ENCODE measurements around the gene CCT6A.
"Not testable (repeated sequence)": the region's sequence is repeated elsewhere in the genome, so short reads cannot be mapped to it uniquely, and the experiment has no call there.

Gene CCT6A, protein sequence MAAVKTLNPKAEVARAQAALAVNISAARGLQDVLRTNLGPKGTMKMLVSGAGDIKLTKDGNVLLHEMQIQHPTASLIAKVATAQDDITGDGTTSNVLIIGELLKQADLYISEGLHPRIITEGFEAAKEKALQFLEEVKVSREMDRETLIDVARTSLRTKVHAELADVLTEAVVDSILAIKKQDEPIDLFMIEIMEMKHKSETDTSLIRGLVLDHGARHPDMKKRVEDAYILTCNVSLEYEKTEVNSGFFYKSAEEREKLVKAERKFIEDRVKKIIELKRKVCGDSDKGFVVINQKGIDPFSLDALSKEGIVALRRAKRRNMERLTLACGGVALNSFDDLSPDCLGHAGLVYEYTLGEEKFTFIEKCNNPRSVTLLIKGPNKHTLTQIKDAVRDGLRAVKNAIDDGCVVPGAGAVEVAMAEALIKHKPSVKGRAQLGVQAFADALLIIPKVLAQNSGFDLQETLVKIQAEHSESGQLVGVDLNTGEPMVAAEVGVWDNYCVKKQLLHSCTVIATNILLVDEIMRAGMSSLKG

GRCh38 chr7:56051339-56052191, at the start of gene CCT6A, which contains the start of gene PSPH:
CCT6A (plus strand) TSS chr7:56051765; CDS start chr7:56051849, 84 bp downstream.
PSPH (minus strand) TSS chr7:56051444; CDS start chr7:56021212, 30,232 bp downstream.
- DNase-seq: peak; percentile 93

DNA sequence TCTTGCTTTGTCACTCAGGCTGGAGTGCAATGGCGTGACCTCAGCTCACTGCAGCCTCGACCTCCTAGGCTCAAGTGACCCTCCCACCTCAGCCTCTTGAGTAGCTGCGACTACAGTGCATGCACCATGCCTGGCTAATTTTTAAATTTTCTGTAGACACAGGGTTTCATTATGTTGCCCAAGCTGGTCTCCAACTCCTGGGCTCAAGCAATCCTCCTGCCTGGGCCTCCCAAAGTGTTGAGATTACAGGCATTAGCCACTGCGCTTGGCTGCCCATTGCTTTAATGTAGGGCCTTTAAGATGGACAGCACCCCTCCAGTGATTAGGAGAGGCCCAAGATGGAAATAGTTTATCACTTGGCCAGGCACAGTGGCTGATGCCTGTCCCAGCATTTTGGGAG, 47.8 kb upstream of the CCT6A start:
- no peak for DNase-seq

GRCh38 chr7:56007167-56007652, 44.4 kb upstream of the CCT6A start:
- DNase-seq: no peak

- DNase-seq: no peak
These were observed 43.7 kb upstream of the CCT6A start for GRCh38 chr7:56007891-56008290.

- no peak for DNase-seq
These were observed 41.9 kb upstream of the CCT6A start for GRCh38 chr7:56009695-56010094.

DNA sequence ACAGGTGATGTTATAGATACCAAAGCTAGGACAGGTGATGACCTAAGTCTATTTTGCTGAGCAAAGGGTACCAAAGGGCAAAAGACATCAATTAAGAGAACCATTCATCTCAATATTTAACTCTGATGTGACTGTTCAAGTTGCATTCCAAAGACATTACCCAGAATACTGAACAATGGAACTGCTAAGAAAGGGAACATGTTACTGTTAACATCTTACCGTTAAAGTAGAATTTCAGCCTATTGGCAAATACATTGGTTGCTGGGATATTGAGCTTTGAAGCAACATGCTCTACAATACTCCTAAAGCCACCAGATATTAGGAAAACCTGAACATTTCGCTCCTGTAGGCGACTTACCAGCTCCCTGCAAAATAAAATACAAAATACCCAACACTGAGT, 34.5 kb upstream of the CCT6A start:
- not testable (repeated sequence) for DNase-seq

- DNase-seq: no peak
These were observed 32.1 kb upstream of the CCT6A start for GRCh38 chr7:56019501-56019900.

GRCh38 chr7:56023500-56023899, 28.1 kb upstream of the CCT6A start:
- DNase-seq: no peak

- no peak for DNase-seq
These were observed 25.0 kb upstream of the CCT6A start for GRCh38 chr7:56026538-56026937.

GRCh38 chr7:56028942-56029630, 22.5 kb upstream of the CCT6A start:
- DNase-seq: no peak

DNA sequence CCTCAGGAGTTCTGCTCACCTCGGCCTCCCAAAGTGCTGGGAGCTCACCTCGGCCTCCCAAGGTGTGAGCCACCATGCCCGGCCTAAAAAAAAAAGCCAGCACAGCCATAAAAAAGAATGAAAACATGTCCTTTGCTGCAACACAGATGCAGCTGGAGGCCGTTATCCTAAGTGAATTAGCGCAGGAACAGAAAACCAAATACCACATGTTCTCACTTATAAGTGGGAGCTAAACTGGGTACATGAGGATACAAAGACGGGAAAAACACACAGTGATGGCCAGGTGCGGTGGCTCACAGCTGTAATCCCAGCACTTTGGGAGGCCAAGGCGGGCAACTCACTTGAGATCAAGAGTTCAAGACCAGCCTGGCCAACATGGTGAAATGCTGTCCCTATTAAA, 21.2 kb upstream of the CCT6A start:
- no peak for DNase-seq

DNA sequence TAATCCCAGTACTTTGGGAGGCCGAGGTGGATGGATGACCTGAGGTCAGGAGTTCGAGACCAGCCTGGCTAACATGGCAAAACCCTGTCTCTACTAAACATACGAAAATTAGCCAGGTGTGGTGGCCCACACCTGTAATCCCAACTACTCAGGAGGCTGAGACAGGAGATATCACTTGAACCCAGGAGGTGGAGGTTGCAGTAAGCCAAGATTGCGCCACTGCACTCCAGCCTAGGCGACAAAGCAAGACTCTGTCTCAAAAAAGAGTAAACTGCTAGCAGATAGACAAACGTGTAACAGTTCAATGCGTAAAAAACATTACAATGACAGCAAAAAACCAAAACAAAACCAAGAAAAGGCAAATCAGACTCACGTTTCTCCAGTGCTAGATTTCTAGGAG, 20.0 kb upstream of the CCT6A start:
- not testable (repeated sequence) for DNase-seq

- not testable (repeated sequence) for DNase-seq
These were observed 19.0 kb upstream of the CCT6A start for GRCh38 chr7:56032578-56032977.

- peak; percentile 76 for DNase-seq
These were observed 17.7 kb upstream of the CCT6A start for GRCh38 chr7:56033671-56034432.

GRCh38 chr7:56040730-56041129, 10.8 kb upstream of the CCT6A start:
- DNase-seq: no peak

DNA sequence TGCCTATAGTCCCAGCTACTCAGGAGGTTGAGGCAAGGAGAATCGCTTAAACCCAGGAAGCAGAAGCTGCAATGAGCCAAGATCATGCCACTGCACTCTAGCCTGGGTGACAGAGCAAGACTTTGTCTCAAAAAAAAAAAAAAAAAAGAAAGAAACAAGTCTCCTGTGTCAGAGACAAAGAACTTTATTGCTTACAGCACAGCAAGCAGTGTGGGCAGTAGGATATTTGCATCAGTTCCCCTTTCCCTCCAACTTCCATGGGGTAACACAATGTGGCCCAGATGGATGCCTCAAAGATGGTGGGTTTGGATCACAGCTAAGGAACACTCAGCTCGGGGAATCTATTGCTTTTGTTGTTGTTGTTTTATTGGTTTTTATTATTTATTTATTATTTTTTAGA, 5.8 kb upstream of the CCT6A start:
- DNase-seq: not testable (repeated sequence)

DNA sequence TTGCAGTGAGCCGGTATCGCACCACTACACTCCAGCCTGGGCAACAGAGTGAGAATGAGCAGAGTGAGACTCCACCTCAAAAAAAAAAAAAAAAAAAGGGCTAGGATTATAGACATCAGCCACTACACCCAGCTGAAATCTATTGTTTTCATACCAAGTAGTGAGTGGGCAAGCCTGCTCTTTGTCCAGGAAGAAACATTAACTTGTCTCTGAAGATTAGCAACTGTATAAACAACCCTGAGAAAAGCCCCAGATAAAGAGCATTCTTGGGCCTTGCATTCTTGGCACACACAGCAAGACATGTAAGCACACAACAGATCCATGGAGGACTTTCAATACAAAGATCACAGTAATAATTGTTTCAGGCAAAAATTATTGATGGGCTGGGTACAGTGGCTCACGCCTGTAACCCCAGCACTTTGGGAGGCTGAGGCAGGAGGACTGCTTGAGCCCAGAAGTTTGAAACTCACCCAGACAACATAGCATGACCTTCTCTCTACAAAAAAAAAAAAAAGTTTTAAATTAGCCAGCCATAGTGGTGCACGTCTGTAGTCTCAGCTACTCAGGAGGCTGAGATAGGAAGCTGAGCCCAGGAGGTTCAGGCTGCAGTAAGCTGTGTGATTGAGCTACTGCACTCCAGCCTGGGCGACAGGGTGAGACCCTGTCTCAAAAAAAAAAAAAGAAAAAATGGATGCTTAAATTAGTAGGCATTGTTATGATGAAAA, 4.7 kb upstream of the CCT6A start:
- DNase-seq: no peak

DNA sequence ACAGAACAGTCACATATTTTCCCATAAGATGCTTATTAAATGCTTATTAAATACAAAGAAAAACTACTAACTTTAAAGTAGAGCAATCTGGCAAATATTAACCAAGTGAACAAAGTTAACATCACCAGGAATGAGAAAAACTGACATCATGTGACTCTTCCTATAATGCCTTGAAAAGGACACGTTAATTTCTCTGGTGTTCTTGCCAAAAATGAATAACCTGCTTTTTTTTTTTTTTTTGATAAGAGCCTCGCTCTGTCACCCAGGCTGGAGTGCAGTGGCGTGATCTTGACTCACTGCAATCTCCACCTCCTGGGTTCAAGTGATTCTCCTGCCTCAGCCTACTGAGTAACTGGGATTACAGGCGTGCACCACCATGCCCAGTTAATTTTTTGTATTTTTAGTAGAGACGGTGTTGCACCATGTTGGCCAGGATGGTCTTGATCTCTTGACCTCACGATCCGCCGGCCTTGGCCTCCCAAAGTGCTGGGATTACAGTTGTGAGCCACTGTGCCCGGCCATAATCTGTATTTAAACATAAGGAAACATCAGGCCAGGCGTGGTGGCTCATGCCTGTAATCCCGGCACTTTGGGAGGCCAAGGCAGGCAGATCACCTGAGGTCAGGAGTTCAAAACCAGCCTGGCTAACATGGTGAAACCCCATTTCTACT, 4.0 kb upstream of the CCT6A start:
- DNase-seq: not testable (repeated sequence)

DNA sequence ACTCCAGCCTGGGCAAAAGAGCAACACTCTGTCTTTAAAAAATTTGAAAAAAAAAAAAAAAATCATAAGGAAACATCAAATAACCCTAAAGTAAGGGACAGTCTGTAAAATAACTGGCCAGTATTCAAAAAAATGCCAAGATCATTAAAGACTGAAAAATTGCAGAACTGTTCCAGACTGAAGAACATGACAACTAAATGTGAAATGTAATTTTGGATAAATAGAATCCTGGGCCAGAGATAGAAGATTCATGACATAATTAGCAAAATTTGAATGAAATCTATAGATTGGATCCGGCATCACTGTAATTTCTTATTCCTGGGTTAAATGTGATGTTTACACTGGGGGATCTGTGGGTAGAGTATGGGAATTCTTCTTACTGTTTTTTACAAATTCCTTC, 3.3 kb upstream of the CCT6A start:
- DNase-seq: no peak

- DNase-seq: not testable (repeated sequence)
These were observed 2.8 kb upstream of the CCT6A start for GRCh38 chr7:56048763-56049162.

DNA sequence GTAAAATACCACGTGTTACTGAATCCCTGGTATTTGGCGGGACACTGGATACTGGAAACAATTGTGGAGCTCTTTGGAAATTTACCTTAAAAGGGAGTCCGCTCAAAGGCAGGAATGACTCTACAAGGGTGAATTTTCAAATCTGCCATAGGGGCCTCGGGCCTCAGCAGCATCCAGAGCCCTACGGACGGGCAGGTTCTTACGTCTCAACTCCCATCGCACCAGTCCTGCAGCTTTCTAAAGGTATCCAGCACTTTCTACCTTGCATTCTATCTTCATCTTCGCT, 569 bp upstream of the CCT6A start:
- DNase-seq: no peak

Data from activated CD8-positive, alpha-beta memory T cell treated with anti-CD3 and anti-CD28 coated beads, Interleukin-2, amount 50 U/mL, for 4 hours (primary cell).